Medulla oblongata (tissue), 1 donor: ENCODE results near the gene TOB1.
"Not testable (repeated sequence)": the region's sequence is repeated elsewhere in the genome, so short reads cannot be mapped to it uniquely, and the experiment has no call there.

Source experiments
- DNase-seq: peaks from one replicate; pipeline ENCODE4 v3.0.0-alpha.2; 2015; ENCODE audit errors: extremely low spot score

The TOB1 gene

DNA sequence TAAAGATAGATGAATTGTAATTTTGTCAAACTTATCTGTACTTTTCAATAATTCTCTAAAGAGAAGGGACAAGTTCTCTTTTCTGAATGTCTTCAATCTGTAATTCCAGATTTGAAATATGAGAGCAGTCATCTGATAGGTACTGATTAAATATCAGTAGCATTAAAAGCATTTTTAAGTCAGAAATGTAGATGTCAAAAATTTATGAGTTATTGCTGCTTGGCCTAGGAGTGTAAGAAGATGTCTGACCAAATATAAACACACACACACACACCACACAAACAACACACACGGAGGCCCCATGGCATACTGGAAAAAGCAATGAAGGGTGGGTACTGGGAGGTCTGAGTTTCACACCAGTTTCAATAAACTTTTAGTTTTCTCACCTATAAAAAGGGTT, 2.4 kb upstream of the TOB1 start:
- no peak for DNase-seq

DNA sequence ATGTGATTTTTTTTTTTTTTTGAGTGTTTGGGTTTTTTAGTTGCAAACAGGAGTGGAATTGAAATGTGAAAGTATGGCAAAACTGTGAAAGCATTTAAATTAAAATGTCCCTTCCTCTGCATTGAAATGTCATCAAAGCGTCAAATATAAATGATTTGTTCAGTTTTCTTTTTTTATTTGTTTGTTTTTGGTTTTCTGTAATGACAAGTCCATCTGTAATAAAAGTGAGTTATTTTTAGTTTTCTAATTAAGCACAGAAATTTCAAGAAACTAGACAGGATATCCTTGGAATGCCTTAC, 1.9 kb upstream of the TOB1 start:
- DNase-seq: no peak

DNA sequence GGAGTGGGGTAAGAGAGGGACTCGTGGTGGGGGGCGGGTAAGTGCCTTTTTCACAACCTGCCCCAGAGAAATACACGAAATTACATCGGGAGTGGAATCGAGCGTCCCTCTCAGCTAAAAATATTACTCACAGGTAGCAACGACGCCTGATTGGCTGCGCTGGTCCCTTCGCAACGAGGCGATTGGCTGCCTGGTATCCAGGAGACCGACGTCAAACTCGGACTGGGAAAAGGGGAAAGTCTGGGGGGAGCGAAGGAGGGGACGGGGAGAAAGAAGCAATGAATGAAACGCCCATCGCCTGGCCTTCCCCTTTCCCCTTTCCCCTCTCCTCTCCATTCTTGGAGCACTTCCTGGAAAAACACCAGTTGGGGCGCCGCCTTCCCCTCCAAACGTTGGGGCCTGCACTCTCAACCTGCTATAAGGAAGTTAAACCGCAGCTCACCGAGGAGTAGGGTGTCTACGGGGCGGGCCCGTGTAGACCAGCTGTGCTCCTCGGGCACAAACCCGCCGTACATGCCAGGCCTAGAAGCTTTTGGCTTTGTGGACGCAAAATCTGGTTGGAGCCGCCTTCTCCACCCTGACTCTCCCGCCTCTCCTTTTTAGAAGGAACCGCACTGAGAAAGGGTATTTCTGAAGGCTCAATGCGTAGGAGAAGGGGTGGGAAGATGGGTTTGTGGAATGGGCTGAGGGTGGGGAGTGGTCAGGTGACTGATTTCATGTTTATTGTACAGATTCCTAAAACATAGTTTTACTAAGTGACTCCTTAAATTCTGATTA, 1.4 kb upstream of the TOB1 start:
- DNase-seq: peak; percentile 99

DNA sequence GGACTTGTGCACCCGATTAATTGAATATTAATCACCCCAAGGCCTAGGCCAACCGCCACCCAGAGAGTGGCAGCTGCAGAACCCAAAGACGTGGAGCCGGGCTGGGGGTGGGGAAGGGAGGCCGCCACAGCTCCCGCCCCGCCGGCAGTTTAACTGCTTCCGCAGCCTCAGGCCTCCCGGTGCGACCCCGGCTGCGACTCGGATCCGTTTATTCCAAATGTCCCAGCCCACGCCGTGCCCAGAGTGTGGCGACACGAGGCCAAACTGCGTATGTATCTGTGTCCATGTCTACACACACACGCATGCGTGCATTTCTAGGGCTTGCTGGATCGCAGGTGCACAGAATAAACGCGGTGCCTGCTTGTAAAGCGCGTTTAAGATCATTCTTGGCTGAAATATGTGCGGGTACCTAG, 802 bp upstream of the TOB1 start:
- no peak for DNase-seq

DNA sequence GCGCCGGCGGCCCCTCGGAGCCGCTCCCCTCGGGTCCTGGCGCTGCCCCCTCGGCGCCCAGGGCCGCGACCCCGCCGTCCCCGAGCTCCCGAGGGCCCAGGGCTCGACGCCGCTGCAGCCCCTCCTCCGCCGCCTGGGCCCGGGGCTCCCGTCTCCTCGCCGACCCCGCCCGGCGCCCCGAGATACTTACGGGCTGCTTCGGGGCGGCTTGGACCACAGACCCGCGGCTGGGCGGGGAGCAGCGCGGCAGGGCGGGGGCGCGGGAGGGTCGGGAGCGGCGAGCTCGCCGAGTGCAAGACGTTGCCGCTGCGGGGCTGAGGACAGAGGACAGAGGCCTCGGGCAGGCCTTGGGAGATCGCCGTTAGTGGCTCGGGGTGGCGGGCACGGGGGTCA, 290 bp downstream of the TOB1 start:
- DNase-seq: no peak

DNA sequence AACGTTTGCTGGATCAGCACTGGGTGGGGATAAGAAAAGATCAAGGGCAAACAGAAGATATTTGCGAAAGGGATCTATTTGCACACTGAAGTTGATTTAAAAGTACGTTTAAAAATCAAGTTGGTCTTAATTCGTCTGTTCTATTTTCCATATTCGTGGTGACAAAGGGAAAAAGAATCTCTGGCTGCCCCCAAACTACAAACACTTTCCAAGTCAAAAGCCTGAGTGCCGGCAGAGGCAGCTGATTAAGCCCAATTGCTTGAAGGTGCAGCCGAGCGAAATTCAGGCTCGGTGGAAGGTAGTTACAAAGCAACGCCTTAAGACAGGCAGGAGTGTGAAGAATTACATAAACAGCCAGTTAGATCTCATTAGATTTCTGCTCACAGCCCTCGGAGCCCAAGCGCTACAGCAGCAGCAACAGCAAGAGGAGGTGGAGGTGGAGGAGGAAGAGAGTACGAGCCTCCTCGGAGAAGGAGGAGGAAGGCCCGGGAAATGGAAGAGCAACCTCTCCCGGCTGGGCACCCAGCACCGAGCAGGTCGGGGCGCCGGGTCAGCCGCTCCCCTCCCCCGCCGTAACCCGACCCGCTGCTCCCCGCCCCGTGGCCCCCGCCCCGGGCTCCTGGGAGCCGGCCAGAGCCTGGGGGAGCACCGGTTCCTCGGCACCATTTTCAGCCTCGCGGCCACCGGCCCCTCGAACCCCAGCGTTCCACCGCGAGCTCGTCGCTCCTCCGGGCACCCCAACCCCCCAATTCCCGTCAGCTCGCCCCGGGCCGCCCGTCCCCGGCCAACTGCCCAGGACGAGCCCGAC, 890 bp downstream of the TOB1 start:
- peak; percentile 65 for DNase-seq

DNA sequence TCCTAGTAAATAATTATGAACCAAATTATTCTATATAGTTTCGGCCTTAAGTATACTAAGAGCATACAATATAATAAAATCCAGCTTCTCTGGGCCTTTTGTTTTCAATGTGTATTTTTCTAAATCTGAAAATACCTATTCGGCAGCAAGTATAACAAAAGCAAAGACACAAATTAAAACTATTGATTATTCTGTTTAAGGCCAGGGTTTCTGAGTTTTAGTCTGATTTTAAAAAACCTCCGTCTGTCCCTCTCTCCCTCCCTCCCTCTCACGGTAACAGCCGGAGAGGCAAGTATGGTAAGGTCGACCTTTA, 1.5 kb downstream of the TOB1 start:
- no peak for DNase-seq

DNA sequence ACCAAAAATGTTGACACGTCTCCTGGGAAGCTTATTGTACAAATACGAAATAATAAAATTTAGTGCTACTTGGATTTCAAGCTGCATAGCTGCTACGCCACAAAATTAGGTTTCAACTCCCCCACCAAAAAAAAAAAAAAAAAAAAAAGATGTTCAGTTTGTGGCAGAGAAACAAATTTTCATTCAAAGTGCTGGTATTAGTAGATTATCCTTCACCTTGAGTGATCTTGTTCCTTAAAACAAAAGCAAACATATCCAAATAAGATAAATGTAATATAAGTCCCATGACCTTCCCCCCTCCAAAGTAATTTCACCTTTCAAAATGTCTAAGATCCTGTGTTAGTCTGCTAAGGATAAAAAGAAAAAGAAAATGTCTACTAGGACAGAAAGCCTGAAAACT, 2.2 kb downstream of the TOB1 start:
- no peak for DNase-seq

DNA sequence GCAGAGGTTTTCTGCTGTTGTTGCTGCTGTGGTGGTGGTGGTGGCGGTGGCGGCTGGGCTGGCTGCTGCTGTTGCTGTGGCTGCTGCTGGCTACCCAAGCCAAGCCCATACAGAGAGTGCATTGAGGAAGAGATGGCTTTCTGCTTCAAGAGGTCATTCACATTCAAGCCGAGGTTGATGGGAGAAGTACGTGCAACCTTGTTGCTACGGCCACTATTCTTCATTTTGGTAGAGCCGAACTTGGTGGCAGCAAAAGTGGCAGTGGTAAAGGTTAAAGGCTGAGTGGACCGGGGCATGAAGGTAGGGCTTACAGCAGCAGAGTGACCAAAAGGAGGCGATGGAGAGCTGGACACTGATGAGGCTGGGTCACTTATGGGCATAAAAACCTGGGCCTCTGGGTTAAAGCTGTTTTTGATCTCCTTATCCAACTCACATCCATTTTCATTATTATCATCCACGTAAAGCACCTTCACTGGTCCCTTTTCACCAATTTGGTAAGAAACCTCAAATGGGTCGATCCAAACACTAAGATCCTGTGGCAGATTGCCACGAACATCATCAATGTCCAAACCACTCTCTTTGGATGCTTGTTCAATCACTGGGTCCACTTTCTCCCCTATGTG, 2.8 kb downstream of the TOB1 start:
- peak; percentile 90 for DNase-seq

DNA sequence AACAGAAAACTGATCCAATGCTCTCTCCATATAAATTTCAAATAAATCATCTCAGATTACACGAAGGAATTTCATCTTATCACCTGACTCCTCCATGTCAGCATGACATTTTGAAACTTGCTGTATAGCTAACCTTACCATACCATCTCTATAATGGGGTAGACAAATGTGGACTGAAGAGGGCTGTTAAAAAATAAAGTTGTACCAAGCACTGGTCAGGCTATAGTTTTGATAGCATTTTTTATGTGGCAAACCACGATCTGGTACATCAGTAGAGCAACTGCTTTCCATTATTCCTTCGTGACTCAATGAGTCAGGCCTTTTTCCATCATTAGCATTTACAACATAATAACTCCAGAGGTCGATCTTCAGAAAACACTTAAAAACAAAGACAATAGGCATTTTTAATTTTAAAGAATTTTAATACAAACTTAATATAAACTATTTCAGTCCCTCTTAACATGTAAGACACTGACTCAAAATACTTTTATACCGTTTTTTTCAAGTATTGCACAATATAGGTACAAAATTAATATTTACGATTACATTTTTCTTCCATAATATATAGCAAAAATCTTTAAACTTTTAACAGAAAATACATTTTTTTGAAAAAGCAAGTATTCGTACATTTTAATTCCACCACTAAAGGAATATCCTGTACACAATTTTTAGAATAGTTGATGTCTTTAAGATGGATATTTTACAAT, 4.2 kb downstream of the TOB1 start:
- peak; percentile 51 for DNase-seq

DNA sequence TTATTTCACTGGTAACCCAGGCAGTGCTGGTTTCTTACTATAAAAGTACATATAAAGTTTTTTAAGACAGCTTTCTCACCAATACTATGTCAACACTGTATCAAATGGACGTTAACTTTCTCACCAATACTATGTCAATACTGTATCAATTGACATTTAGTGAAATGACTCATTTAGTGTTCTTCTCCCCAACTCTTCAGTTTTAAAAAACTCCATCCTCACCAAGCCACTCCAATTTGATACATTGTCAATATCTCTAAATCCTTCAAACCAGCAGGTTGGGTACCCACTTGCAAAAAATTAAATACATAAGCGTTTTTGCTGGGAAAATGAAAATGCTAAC, 4.8 kb downstream of the TOB1 start:
- no peak for DNase-seq

DNA sequence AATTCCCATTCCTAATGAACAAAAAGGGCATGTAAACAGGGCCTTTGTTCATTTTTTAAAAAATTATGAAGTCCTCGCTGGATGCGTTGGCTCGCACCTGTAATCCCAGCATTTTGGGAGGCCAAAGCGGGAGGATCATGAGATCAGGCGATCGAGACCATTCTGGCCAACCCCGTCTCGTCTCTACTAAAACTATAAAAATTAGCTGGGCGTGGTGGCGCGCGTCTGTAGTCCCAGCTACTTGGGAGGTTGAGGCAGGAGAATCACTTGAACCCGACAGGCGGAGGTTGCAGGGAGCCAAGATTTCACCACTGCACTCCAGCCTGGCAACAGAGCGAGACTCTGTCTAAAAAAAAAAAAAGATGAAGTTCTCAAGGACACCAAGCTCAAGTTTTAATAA, 6.4 kb downstream of the TOB1 start:
- DNase-seq: not testable (repeated sequence)

DNA sequence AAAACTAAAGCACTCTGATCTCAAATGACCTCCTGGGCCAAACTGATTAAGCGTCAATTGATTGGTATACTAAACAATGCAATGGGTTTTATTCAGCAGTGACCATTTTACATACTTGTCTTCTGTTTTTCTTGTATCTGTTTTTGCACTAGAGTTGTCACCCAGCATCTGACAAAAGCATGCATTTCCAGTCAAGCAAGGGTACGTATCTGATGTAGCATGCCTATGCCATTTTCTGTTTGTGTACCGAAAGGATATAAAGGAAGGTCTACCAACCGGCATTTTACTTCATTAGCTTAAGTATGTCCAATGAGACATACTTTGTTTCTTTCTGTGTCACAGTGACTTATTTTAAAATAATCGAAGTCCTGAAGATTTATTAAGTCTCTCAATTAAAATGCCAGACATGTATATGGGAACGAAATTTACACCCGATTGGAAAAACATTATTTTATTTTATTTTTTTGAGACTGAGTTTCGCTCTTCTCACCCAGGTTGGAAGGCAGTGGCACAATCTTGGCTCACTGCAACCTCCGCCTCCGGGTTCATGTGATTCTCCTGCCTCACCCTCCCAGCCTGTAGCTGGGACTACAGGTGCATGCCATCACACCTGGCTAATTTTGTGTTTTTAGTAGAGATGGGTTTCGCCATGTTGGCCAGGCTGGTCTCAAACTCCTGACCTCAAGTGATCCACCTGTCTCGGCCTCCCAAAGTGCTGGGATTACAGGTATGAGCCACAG, 7.5 kb downstream of the TOB1 start:
- no peak for DNase-seq

DNA sequence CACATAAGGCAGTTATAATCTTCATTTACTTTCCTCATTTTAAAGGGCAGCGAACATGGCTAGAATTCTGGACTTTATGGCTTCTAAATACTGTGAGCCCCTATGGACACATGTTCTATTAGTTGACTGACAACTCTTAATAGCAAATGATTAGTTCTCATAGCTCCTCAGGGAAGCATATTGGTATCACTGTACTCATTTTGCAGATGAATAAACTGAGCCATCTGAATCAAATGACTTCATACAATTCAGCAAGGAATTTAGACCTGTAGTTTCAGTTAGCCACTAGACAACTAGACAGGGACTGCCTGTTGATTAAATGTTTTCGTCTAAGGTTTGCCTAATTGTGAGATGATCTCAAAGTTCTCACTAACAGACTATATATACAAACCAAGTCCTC, 9.7 kb downstream of the TOB1 start:
- DNase-seq: no peak

DNA sequence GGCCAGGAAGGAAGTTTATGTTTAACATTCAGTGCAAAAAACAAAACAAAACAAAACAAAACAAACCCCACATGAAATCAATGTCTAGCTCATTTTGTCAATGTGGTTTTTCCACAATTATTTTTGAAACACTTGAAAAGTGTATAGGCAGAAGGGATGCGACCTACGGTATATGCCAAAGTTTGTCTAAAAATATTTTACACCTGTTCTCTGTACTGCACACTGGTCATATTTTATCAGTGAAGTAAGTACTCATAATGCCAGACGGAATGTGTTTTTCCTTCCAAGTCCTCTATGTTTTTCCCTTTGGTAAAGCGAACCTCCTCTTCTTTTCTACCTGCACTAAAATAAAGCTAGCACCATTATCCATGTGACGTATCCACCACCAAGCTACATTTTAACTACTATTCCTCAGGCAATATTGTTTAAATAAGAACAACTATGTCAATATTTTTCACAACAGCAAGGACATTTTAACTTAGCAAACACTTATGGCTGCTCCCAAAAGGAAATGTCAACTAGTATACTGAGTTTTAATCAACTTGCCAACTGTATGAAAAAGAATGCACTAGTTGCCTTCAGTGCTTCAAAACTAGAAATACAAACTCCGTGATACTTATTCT, 10.3 kb downstream of the TOB1 start:
- no peak for DNase-seq

DNA sequence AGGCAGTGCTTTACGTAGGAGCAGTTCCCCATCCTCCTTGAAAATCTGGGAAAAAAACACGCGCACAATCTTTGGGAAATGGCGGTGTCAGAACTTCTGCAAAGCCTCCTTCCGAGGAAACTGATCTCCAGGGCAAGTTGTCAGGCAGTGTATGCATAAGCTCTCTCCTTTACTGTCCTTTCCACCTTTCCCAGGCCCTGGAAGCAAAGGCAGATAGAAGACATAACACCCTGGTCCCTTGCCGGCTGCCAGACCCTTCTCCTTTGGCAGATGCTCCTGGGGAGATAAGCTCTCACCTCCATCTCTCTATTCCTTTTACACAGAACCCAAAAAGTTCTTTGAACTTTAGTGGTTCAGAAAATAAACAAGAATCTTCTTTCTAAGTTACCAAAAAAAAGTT, 12.4 kb downstream of the TOB1 start:
- no peak for DNase-seq

DNA sequence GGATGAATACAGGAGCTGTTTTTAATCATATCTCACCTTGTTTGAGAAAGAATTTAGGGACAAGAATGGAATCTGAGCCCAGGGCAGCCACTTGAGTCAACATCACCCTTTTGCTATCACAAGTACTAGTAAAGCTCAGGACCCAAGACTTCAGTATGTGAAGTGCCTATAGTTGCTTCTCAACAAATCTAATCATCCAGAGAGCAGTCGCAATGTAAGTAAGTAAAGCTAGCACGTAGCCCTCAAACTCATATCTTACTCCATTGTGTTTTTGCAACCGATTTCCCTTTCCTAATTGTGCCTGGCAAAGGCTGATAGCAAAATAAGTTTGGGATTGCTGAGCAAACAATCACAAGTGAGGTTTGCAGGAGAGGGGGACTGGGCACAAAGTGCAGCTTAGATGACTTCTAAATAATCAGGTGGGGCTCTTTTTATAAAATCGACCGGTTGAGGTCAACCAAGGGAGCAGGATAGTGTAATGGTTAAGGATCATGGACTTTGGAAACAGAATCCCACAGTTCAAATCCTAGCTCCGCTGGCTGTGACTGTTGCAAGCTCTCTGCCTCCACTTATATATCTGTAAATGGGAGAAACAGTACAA, 13.0 kb downstream of the TOB1 start:
- DNase-seq: no peak

DNA sequence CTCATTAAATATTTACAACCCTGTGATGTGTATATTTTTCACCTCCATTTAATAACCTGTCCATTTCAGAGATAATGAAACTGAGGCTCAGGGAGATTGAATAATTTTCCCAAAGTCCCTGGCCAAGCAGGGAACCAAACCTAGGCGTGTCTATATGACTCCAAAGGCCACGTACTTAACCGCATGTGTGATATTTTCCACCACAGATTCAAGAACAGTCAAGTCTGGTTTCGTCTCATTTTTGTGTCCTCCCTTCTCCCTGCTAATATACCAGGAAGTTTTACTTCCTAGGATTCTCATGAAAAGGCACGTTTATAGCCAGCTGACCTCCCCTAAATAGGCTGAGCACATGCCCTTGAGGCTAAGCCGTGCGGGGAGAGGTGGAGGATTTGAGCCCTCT, 15.5 kb downstream of the TOB1 start:
- no peak for DNase-seq

DNA sequence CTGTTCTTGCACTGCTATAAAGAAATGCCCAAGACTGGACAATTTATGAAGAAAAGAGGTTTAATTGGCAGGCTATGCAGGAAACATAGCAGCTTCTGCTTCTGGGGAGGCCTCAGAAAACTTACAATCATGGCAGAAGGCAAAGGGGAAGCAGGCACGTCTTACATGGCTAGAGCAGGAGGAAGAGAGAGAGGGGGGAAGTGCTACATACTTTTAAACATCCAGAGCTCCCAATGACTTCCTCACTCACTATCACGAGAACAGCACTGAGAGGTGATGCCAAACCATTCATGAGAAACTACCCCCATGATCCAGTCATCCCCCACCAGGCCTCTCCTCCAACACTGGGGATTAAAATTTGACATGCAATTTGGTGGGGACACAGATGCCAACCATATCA, 17.4 kb downstream of the TOB1 start:
- no peak for DNase-seq

DNA sequence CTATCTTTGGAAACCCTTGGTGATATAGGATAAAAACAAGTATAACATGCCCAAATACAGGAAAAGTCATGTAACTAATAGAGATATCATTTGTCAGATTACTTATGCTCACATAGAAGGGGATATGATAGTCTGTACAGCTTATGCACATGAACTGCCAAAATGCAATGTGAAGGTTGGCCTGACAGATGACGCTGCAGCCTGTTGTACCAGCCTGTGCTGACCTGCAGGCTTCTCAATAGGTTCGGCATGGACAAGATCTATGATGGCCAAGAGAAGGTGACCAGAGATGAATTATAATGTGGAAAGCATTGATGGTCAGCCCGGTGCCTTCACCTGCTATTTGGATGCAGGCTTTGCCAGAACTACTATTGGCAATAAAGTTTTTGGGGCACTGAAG, 18.1 kb downstream of the TOB1 start:
- DNase-seq: no peak

DNA sequence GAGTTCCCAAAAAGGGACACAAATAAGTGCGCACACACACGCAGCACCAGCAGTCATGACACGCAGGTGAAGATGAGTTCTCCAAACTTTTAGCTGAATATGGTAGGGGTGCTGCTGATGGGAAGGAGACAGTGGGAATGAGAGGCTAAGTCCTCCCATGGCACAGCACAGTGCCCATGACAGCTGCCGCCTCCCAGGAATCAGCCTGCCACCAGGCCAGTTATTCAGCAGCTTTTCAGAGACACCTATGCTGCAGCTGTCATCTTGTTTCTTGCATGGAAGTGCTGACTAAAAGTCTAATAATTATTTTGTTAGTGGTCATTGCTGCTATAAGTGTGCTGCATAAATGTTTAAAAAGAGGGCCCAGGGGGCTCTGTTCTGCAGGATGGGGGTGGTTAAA, 18.6 kb downstream of the TOB1 start:
- no peak for DNase-seq
